LNCAP (cell line): Measurements from ENCODE around the gene MIOS.

ENCODE experiments used
- TF ChIP-seq, protein P1 (sequence below): fragments of 450-650 bp; IDR thresholded peaks from 2 replicates; pipeline ENCODE4 v1.5.1; 2017; ENCODE audit warnings: mild to moderate bottlenecking

The MIOS gene

DNA sequence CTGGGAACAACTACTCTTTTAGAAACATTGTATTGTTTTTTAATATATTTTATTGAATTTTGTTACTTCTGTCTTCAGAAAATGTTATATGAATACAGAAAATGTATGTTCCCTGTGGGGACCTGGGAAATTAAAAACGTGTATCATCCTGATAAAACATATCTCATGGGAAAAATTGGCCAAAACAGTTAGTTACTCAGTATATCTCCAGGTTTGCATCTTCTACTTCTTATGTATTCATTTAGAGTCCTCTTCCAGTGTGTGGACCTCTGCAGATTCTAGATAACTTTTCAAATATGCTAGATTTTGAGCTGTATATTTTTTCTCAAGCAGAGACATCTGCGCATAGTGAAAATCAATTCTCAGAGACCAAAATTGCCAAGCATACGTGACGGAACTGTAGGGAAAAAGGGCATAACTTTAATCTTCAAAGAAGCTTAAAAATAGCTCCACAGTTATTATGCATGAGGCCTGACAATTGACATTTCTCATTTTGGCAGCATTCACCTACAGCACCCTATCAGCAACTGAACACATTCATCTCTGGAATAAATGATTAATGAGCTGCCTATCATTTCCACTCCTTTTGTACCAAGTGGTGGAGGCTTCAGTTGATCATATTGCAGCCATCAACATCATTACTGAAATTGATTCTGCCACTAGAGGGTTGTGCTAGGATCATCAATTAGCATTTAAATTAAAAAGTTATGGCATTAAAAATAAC is 47.5 kb downstream of the MIOS start:
- TF ChIP-seq, protein P1, sequence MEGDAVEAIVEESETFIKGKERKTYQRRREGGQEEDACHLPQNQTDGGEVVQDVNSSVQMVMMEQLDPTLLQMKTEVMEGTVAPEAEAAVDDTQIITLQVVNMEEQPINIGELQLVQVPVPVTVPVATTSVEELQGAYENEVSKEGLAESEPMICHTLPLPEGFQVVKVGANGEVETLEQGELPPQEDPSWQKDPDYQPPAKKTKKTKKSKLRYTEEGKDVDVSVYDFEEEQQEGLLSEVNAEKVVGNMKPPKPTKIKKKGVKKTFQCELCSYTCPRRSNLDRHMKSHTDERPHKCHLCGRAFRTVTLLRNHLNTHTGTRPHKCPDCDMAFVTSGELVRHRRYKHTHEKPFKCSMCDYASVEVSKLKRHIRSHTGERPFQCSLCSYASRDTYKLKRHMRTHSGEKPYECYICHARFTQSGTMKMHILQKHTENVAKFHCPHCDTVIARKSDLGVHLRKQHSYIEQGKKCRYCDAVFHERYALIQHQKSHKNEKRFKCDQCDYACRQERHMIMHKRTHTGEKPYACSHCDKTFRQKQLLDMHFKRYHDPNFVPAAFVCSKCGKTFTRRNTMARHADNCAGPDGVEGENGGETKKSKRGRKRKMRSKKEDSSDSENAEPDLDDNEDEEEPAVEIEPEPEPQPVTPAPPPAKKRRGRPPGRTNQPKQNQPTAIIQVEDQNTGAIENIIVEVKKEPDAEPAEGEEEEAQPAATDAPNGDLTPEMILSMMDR: no peak

DNA sequence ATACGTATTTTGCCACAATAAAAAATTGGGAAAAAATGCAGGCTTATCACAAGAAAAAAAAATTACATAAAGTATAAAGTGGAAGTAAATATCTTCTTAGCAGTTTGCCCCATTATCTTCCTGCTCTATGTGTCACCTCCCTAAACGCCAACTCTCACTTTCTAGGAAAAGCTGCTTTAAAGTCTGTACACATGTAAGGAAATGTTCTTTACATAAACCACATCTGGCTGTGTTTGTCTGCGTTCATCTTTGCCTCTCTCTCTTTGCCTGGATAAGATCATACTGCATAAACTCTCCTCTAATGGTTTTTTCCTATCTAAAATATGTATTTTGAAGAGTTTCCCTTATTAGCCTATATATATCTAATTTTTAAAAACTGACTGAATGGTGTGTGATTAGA is 50.9 kb downstream of the MIOS start:
- TF ChIP-seq, protein P1: no peak

DNA sequence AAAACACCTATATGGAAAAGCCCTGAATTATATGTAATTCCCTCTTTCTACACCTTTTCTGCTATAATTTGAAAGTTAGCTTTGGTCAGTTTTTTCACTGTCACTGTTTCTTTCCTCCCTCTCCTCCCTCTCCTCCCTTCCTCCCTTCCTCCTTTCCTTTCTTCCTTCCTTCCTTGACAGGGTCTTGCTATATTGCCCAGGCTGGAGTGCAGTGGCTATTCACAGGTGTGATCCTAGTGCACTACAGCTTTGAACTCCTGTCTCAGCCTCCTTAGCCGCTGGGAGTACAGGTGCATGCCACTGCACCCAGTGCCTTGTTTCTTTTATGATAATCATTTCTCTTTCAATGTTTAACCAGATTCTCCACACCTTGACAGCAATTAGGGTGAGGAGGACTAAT is 51.7 kb downstream of the MIOS start:
- TF ChIP-seq, protein P1: no peak

DNA sequence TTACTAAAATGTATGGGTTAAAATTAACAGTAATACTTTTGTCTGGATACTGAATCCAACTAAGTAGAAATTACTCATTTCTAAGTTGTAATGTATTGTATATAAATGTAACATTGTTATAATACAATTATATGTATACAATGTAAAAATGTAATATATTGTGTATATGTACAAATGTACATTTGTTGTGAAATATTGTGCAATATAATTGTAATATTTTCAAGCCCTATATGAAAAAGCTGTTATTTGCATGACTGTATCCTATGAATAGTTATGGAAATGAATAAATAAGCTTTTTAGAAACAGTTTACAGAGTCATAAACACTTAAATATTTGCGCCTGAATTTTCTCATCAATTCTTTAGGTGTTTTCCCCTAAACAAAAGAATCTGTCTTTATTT is 53.6 kb downstream of the MIOS start:
- TF ChIP-seq, protein P1: no peak

DNA sequence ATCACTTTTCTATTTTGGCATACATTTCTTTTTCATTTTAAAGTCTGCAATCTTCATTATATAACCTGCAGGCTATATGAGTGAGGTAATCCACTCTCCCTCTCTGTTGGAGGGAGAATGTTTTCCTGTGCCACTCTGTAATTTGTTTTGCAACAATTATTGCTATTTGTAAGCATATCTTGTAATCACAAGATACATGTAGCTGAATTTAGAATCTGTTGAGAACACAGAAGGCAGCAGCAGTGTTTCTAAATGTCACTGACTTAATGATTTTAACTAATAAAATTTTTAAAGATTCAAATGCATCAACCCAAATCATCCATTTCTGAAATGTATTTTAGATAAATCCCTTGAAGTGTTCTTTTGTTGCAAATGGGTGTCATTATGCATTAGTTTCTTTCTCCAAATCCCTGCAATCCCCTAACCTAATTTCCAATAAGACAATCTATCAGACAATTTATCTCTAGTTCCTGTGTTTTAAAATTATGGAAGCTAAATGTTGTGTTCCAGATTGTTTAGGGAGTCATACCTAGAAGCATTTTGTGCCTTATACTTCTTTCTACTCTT is 54.0 kb downstream of the MIOS start:
- TF ChIP-seq, protein P1: no peak

DNA sequence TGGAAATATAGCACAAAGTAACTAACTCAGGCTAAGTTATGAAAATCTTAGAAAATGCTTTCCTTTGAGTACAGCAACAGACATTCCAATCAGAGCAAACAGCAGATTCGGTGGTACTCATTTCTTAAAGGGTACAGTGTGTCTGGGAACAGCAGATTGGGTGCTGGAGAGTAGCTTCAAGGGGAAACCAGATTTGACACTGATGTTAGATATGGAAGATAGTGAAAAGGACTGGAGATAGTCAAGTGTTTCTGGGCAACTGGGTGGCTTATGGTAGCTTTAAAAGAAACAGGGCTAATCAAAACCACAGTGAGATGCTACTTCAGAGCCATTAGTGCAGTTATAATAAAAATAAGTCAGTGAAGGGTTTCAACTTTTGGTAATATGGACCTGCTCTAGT is 61.8 kb downstream of the MIOS start:
- TF ChIP-seq, protein P1: no peak

DNA sequence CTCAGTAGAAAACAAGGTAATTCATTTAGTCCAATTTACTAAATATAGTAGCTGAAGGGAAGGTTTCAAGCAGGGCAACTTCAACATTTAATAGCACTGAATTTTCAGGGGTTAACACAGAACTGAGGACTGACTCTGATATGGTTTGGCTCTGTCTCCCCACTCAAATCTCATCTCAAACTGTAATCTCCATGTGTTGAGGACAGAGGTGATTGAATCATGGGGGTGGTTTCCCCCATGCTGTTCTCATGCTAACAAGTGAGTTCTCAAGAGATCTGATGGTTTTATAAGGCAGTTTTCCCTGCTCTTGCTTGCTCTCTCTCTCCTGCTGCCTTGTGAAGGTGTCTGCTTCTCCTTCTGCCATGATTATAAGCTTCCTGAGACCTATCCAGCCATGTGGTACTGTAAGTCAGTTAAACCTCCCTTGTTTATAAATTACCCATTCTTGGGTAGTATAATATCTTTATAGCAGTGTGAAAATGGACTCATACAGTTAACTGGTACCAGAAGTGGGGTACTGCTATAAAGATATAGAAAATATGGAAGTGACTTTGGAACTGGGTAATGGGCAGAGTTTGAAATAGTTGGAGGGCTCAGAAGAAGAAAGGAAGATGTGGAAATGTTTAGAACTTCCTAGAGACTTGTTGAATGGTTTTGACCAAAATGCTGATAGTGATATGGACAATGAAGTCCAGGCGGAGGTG is 64.1 kb downstream of the MIOS start:
- TF ChIP-seq, protein P1: no peak
